GM19438 (cell line): ENCODE measurements around the gene OSM.

Source experiments
- ATAC-seq: cut with Tn5 transposase; IDR thresholded peaks from one replicate; pipeline ENCODE4 v1.9.1; 2021; ENCODE audit warnings: low read depth; ENCODE audit not compliant: unreplicated experiment

OSM gene

DNA sequence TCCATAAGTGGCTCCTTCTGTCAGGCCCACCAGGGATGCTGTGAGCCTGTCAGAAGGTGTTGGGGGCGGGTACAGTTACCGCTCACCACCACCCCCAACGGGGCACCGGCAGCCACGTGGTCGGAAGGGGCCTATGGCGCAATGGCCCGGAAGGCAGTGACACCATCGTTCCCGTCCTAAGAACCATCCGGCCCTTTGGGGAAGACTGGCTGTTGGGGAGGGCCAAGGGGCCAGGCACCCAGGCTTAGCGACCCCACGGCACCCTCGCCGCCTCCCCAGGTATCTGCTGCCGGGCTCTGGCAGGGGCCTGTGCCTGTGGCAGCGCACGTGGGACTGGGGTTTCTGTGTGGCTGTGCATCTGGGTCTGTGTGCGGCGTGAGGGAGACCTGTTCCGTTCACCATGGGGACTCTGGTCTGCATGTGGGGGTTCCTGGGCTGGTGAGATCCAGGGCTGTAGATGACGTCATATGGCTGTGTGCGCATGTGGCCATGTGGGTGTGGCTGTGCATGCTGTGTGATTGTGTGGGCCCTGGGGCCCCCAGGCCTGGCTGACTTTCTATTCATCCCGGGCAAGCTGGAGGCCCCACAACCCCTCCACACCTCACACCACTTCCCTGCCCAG is 717 bp downstream of the OSM start:
- ATAC-seq, result peak; percentile 59

DNA sequence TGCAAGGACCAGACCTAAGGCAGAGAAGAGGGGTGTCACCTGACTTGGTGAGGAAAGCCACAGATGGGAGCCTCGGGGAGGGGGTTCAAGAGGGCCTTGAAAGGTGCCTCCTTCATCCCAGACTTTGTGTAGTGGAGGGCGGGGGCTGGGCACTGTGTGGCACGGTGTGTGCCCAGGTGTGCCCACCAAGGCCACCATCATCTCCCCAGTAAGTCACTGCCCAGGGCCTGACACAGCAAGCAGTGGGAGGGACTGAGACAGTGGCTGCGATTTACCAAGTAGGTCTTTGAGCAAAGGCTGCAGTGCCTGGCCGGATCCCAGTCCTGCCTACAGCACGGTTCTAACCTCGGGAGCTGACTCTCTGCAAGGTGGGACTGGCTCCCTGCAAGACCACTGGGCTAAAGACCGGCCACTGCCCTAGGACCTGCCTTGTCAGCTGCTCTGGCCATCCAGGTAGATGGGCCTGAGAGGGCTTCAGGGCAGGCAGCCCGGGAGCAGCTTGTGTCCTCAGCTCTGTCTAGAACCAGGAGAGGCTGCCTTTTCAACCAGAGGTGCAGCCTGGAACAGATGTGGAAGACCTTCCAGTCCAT is 1.4 kb downstream of the OSM start:
- ATAC-seq, result no peak

DNA sequence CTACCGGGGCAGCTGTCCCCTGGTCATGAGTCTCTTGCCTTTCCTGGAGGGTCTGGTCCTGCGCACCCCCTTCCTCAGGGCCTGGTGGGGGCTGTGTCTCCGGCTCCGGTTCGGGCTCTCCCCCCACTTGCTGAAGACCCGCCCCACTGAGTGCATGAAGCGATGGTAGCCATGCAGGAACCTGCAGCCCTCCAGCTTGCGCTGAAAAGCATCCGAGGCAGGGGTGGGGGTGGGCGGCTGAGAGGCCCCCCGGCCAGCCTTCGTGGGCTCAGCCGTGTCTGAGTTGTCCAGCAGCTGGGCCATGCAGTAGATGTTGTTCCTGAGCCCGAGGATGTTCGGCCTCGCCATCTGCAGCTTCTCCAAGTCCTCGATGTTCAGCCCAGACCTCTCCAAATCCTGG is 2.8 kb downstream of the OSM start:
- ATAC-seq, result no peak

DNA sequence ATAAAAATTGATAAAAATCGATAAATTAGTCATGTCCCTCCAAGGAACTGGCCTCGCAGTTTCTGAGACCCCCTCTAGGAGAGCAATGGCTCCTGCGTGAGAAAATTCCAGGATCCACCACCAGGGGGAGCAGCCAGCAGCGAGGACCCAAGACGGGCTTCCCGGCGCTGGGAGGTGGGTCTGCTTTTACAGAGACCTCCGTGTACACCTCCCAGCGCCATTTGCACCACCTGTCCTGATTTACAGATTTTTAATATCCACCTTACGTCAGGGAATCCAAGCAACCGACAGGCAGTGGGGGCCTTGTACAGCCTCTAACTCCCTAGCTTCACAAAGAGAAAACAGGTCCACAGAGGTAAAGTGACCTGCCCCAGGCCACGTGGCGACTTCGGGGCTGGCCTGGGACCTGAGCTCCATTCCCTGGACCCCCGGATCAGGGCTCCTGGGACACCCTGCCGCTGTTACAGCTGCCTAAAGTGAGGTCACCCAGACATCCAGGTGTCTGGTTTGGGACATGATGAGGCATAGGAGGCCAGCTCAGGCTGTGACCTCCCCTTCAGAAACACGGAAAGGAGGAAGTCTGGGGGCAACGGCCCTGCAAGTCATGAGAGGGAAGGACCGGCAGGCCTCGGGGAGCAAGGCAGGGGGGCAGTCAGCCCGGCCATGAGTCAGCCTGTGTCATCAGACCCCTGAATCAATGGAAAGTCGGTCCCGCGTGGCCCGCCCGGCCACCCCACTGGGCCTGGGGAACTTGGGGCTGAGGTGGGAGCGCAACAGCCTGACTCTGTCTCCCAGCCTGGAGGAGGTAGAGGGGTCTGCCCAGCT is 3.5 kb downstream of the OSM start:
- ATAC-seq, result no peak

DNA sequence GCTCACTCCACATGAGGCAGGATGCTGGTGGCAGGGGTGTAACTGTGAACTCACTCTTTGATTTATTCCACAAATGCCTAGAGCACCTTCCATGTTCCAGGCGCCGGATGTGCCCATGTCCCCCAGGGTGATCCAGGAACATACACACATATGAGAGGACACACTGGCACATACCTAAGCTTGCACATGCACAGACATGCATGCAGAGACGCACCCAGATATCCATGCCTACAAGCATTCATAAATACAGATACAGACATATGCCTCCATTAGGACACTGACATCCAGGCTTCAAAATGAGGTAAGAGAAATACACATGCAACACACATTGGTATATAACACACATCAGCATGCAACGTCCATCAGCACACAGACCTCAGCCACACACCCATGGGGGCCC is 4.5 kb downstream of the OSM start:
- ATAC-seq, result no peak

DNA sequence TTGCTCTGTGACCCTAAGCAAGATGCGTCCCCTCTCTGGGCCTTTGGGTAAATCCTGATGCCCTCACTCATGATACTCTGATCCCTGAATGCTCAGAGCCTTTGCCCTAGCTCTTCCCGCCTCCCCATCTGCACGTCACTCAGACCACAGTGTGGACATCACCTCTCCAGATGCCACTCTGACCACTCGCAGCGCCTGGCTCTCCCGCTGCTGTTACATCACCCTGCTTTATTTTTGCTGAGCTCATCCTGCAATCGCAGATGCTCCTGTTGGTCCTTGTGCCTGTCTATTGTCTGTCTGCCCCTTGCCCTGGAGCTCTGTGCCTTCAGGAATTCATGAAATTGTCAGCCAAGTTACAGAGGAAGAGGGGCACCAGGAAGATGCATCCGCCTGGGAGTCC is 5.5 kb downstream of the OSM start:
- no peak for ATAC-seq

DNA sequence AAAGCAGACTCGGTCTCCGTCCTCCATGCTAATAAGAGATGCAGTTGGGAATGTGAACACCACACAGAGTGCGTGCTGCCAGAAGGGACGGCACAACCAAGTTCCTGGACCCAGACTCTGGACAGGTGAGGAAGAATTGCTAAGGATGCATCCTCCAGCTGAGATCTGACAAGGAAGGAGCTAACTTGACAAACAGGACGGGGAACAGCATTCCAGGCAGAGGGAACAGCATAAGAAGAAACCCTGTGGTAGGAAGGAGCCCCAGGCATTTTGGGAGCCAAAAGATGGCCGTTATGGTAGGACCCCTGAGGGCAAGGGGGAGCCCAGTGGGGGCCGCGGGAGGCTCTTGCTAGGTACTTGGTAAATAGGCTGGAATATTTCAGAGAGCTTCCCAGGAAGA is 6.0 kb downstream of the OSM start:
- ATAC-seq, result no peak

DNA sequence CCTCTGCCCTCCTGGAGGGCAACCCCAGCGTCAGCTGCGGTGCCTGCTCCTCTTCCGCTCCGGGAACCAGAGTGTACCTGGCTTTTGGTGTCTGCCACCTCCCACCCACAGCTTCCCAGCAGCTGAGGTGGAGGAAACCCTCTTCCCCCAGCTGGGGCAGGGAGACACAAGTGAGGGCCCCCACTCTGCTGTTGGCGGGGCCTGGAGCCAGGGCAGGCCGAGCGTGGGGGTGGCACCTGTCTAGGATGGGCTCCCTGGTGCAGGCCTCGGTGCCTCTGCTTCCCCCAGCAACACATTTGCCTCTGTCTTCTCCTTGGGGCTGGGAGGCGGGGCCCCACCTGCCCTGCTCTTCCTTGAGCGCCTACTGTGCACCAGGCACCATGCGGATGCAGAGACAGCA is 6.4 kb downstream of the OSM start:
- ATAC-seq, result no peak

DNA sequence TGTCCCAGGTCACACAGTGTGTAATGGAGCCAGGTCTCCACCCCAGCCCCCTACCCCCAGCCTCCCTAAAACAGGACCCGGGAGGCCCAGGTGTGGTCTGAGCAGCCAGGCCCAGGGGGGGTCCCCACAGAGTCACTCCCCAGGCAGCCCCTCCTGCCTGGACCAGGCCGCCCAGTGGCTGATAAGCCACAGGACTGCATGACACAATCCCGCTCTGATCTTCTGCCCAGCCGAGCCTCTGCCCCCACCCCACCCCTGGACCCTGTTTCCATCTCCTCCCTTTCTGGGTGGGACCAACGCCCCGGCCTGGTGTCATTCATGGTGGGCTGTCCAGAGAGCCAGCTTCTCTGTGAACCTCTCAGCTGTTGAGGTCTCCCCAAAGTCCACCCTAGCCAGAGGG is 12.3 kb downstream of the OSM start:
- no peak for ATAC-seq

DNA sequence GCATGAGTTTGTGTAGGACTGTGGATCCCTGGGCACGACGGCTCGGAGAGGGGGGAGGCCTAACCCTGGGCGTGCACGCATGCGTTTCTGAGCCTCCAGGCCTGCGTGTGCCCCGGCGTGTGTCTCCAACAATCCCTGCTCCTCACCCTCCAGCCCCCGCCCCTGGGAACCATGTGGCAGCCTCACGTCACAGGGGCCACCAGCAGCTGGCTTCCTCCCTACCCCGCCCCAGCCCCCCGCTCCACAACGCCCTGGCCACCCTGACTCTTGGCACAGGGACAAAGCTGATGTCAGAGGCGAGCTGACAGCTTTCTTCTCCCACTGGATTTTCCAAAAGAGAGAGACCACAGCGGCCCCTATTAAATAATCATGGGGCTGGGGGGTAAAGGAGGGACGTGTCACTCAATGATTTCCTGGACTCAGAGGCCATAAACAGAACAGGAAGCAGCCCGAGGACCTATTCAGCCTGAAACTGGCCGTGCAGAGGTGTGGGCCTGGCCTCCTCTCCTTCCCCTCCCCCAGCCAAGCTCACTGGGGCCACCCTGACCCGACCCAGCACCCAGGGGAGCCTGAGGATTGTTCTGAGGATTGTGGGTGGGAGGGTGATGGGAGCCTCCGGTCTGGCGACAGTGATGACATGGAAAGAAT is 13.3 kb downstream of the OSM start:
- ATAC-seq, result no peak

DNA sequence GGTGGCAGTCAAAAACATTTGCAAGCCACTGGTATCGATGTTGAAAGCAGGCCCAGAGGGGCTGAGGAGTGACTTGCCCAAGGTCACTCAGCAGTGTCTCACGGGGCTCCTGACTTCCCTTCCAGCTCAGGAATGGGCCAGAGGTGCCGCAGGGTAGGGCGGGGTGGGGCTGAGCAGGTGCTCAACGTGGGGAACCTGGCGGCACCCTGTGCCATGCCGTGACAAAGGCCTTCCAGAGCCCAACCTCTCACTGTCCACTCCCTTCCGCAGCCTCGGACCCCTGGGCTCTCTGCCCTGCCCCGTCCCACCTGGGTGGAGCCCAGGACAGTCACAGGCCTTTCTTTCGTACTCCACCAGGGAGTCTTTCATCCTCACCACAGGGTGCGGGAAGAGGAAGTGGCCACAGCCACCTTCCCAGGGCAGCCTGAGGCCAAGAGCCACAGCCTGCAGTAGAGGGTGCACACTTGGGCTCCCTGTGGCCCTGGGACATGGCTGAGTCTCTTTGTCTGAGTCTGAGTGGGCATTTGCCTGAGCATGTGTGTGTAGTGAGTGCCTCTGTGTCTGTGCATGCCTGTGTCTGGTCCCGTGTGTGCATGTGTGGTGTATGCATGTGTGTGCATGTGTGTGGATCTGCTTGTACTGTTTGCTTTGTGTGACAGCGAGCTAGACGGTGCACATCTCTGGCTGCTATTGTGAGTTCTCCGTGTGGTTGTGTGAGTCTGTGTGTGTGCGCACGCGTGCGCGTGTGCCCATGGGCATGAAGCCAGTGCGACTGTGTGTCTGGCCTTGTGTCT is 14.0 kb downstream of the OSM start:
- no peak for ATAC-seq

DNA sequence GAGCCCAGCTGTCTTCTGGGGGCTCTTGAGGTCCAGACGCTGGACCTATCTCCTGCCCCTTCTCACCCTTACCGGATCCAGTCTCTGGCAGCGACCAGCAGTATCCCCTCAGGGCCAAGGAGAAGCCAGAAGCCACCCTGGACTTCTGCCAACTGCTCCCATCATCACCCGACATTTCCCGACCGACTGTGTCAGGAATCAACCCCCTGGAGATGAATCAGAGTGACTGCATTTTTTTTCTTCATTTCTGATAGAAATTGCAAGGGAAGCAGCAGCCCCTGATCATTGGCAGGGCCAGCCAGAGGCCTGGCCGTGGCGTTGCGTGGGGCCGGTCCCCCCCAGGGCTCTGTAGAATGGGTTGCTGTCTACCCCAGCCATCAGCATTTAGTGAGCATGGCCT is 14.9 kb downstream of the OSM start:
- no peak for ATAC-seq

DNA sequence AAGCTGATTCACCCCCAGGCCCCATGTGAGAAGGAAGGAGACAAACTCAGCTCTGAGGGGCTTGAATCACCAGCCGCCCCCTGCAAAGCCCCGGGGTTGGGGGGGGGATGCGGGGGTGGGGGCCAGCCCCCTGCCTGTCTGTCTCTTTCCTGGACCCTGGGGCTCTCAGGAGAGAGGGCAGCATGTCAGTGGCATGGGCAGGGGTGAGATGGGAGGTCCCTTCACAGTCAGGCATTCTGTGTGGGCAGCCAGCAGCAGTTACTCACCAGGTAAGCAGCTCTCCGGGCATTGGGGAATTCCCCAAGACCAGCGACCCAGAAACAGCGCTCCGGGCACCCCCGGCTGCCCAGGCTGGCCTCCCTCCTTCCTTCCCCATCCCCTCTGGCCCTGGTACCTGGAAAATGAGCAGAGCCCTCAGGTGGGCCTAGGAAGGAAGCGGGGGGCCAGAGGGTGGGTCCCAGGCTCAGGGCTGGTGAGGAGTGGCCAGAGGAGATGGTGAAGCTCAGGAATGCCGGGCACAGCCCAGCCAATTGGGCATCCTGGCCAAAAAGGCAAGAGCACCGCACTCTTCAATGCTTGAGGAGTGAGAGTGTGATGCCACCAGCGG is 15.9 kb downstream of the OSM start:
- no peak for ATAC-seq

DNA sequence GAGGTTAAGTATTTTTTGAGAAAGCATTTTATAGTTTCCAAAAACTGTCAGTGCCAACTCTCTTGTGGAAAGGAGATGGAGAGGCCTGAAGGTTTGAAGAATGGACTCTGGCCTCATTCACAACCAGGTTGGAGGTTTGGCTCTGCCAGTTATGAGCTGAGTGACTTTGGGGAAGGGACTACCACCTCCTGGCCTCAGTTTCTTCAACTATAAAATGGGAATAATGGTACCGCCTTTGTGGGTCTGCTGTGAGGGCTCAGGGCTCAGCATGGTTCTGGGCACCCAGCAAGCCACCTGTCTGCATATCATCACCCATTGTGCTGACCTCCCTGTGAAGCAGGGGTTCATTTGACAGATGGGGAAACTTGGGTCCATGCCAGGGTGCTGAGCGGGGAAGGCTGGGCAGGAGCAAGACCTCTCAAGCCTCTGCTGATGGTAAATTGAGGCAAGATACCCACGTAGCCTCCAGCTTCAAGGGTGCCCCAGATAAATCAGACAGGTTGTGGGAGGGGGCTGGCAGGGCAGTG is 16.5 kb downstream of the OSM start:
- no peak for ATAC-seq

DNA sequence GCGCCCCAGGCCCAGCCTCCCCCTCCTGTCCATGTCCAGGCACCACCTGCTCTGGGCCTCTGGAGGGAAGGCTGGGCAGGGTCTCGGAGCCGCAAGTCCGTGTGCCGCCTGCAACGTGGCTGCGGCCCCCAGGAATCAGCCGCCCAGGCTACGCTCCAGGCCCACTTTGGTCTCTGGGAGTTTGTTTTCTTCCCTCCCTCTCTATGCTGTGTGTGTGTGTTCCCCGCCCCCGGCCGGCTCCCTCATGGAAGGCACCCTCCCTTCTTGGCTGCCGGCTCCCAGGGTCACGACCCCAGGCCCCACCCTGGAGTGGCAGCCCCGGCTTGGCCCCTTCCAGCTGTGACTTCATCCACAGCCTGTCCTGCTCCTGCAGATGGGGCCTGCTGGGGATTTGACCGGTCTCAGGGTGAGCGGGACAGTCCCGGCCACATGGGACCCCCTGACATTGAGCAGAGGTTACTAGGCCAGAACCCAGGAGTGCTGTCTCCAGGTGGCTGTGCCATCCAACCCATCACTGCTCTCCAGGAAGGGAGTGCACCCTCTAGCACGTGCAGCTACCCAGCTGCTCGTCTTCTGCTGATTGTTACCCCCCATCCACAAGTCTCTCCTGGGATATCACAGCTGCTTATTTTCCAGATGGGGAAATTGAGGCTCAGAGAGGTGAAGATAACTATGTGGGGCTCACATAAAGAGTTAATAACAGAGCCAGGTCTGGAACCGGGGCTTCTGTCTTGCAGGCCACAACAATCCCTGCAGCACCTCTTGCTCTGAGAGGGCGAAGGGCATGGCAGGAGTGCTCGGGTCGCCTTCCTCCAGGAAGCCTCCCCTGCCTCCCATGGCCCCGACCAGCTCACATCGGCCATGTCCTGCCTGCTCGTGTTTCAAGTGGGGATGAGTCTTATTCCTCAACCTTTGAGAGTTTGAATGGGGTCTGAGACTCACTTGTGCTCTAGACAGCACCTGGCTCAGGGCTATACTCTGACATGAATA is 17.3 kb downstream of the OSM start:
- no peak for ATAC-seq

DNA sequence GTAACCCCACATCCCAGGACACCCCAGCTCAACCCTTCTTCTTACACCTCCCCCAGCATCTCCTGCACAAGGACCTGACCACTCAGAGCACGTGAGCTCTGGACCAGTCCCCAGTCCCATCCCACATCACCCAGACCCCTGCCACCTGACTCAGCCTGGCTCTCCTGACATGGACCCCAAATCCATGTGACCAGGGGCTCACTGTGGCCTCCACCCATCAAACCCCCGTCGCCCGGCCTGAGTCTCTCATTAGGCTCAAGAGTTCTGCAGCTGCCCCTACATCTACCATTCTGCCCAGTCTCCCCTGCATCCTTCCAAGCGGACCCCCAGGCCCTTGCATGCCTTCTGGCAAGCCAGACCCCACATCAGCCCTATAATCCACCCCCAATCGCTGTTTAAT is 18.2 kb downstream of the OSM start:
- ATAC-seq, result no peak

DNA sequence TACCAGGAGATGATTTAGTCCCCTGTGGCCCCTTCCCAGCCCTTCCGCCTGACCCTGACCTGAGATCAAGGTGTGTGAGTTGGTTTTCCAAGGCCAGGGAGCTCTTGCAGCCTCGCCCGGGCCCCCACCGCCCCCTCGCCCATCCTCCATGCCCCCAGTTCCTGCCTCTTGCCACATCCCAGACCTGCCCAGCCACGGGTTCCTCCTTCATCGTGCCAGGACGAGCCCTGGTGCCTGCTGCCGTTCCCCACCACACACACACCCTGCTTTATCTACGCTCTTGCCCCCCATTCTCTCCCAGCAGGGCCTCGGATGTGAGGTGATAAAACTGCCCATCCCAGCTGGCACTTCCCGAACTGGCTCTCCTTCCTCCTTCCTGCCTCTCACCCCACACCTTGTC is 18.7 kb downstream of the OSM start:
- ATAC-seq, result no peak

DNA sequence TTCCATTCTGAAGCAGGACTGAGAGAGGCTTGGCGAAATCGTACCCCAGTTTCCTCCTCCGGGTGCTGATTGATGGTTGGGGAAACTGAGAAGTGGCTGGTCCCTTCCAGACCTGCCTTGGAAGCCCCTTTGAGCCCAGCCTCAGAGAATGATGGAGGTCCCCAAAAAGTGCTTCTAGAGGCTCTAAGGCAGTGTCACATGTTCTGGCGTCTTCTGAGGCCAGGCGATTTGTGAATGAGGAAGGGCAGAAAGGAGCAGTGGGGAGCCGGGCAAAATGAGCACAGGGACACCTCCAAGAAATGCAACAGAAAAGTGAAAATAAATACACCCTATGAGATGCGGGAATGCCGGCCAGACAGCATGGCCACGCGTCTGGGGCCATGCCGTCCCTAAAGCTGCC is 19.1 kb downstream of the OSM start:
- ATAC-seq, result no peak

DNA sequence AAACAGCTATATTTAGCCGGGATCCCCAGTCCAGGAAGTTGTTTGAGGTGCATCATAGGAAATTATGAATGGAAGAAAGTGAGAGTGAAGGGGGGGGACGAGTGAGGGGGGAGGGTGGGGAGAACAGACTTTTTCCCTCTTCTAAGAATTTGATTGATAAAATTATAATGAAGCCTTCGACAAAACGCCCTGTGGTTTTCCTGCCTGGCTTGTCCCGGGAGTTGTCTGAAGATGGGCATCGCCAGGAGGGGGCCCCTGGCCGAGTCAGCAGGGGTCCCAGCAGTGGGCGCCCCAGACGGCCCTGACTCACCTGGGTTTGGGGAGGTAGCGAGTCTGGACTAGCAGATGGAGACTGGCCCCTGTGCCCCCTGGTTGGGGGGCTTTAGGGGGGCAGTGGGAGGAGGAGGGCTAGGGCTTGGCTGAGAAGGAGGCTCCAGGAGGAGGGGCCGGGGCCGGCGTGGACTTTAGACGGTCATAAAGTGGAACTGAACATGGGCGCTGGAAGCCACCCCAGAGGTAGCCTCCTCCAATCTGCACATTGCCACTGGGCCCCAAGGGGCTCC is 19.8 kb downstream of the OSM start:
- ATAC-seq, result no peak
